GM18508 (cell line): ENCODE measurements around the gene DYRK3.

Source experiments
- ATAC-seq: cut with Tn5 transposase; IDR thresholded peaks from one replicate; pipeline ENCODE4 v1.9.1; 2021; ENCODE audit warnings: moderate number of reproducible peaks; ENCODE audit not compliant: insufficient read depth, unreplicated experiment

DYRK3 gene

GRCh38 chr1:206658264-206658980 is 23.1 kb downstream of the DYRK3 start:
- no peak for ATAC-seq

- ATAC-seq, result no peak
Observed at GRCh38 chr1:206658981-206659273, 23.6 kb downstream of the DYRK3 start.

- ATAC-seq, result no peak
Observed at GRCh38 chr1:206660136-206660535, 24.8 kb downstream of the DYRK3 start.

GRCh38 chr1:206661161-206661820 is 26.0 kb downstream of the DYRK3 start:
- ATAC-seq, result no peak

GRCh38 chr1:206662396-206663092 is 27.2 kb downstream of the DYRK3 start:
- no peak for ATAC-seq

GRCh38 chr1:206663362-206663761 is 28.0 kb downstream of the DYRK3 start:
- ATAC-seq, result no peak

GRCh38 chr1:206663832-206664652 is 28.7 kb downstream of the DYRK3 start:
- no peak for ATAC-seq

GRCh38 chr1:206664740-206665139 is 29.4 kb downstream of the DYRK3 start:
- ATAC-seq, result no peak

GRCh38 chr1:206666031-206666561 is 30.8 kb downstream of the DYRK3 start:
- no peak for ATAC-seq

GRCh38 chr1:206666954-206667665 is 31.8 kb downstream of the DYRK3 start:
- no peak for ATAC-seq

- ATAC-seq, result no peak
Observed at GRCh38 chr1:206668351-206668750, 33.0 kb downstream of the DYRK3 start.

GRCh38 chr1:206668874-206669410 is 33.6 kb downstream of the DYRK3 start:
- ATAC-seq, result no peak

- ATAC-seq, result no peak
Observed at GRCh38 chr1:206672011-206672688, 36.8 kb downstream of the DYRK3 start.

- peak; percentile 41 for ATAC-seq
Observed at GRCh38 chr1:206672844-206673758, 37.8 kb downstream of the DYRK3 start.

GRCh38 chr1:206674236-206674635 is 38.9 kb downstream of the DYRK3 start:
- no peak for ATAC-seq

GRCh38 chr1:206674745-206675175 is 39.4 kb downstream of the DYRK3 start:
- ATAC-seq, result no peak

GRCh38 chr1:206676499-206676898 is 41.2 kb downstream of the DYRK3 start:
- ATAC-seq, result no peak

GRCh38 chr1:206678490-206678889 is 43.2 kb downstream of the DYRK3 start:
- ATAC-seq, result no peak
